Sigmoid colon (tissue), 7 donors: ENCODE measurements around the gene SLC4A1AP. TPM values are rescaled to one million over a fixed set of nuclear protein-coding genes. Genes with fewer than 3 reads are reported as not detected.

Source experiments
- DNase-seq: peaks from one replicate; pipeline ENCODE4 v3.0.0-alpha.2; 2019
- H3K27ac ChIP-seq, 4 donors: fragments of 200-600 bp; sonication (generic); one replicate each; pipeline ENCODE4 v1.5.1; 2016 to 2019; ENCODE audit warnings: mild to moderate bottlenecking in 1 of 4
- H3K27me3 ChIP-seq, 3 donors: fragments of 200-600 bp; sonication (generic); one replicate each; pipeline ENCODE4 v1.5.1; 2019; ENCODE audit warnings: mild to moderate bottlenecking in 1 of 3
- H3K36me3 ChIP-seq, 4 donors: fragments of 200-600 bp; sonication (generic); one replicate each; pipeline ENCODE4 v1.5.1; 2016 to 2019
- H3K4me1 ChIP-seq, 4 donors: fragments of 200-600 bp; sonication (generic); one replicate each; pipeline ENCODE4 v1.5.1; 2017 to 2019
- H3K4me3 ChIP-seq, 4 donors: fragments of 200-600 bp; sonication (generic); one replicate each; pipeline ENCODE4 v1.5.1; 2017 to 2019; ENCODE audit warnings: mild to moderate bottlenecking in 2 of 4, moderate library complexity in 1 of 4
- H3K9me3 ChIP-seq, 4 donors: fragments of 200-600 bp in 3 of 4; sonication (generic) in 3 of 4; one replicate each; pipeline versions ENCODE4 v1.5.1 to v1.6.1; 2013 to 2019
- CTCF ChIP-seq, 4 experiments: fragments of 450-650 bp in 3 of 4; fragments of 200-600 bp in 1 of 4; IDR thresholded peaks; one replicate each; pipeline ENCODE4 v1.5.1; 2016 to 2019; ENCODE audit warnings: antibody characterized with exemption in 4 of 4, mild to moderate bottlenecking in 3 of 4, moderate library complexity in 2 of 4
- EP300 ChIP-seq, 4 donors: sonication (generic); formaldehyde crosslinking; IDR thresholded peaks; one replicate each; pipeline ENCODE4 v1.6.1; 2017; ENCODE audit warnings: antibody characterized with exemption in 4 of 4
- POLR2A ChIP-seq, 2 donors: fragments of 450-650 bp; IDR thresholded peaks; one replicate each; pipeline ENCODE4 v1.6.1; 2016; ENCODE audit warnings: antibody characterized with exemption in 2 of 2, mild to moderate bottlenecking in 2 of 2, moderate library complexity in 2 of 2
- POLR2AphosphoS5 ChIP-seq, 4 donors: sonication (generic); formaldehyde crosslinking; IDR thresholded peaks; one replicate each; pipeline ENCODE4 v1.6.1; 2017; ENCODE audit warnings: antibody characterized with exemption in 4 of 4
- WGBS, 2 donors: extraction: QIAGEN DNeasy Blood & Tissue Kit; methylation state at CpG; one replicate each; pipeline ENCODE4 v1.1.7; 2013; 5-methylcytosine and 5-hydroxymethylcytosine counted together
- intact Hi-C: fragments of 100-400 bp; cut with DNase I; formaldehyde crosslinking; loops from one replicate; pipeline ENCODE4 v1.15.1; 2023
- polyA plus RNA-seq, 3 donors: library from polyadenylated mRNA; stranded (reverse); fragments of 200-250 nt; gene quantifications; one replicate each; pipeline ENCODE4 v1.2.3, GENCODE V29; 2013
- total RNA-seq, 4 donors: library from RNA; depleted of rRNA; stranded (reverse); fragments of >200 nt; gene quantifications; one replicate each; pipeline ENCODE4 v1.1.0, GENCODE V29; 2016
- donor health status: healthy with polysubstance abuse.
- donor health status: Bipolar disorder and iron deficiency.
- donor health status: healthy.

Gene SLC4A1AP
- total and polyA plus RNA-seq, 7 donors, result 10.2 to 21.4 (median 16.0) TPM

DNA sequence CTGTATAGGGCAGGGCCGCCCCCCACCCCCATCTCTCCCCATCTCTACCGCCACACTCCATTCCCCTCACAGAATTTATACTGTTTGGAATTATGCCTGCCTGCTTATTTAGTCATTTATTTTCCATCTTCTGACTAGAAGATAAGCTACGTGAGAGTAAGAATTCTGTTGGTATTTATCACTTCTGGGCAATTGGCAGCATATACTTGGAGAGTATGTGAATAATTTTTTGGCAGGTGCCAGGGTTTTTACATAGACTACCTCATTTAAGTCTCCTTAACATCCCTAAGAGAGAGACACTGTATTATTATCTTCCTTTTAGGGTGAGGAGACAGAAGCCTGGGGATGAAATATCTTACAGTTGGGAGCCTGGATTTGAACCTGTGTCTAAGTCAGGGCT, 45.0 kb downstream of the SLC4A1AP start:
- H3K36me3 ChIP-seq, result no peaks in the 10 kb centered on the region
- peak overlapping the region; percentile 25 to 88 (median 67) for H3K27ac ChIP-seq
- H3K9me3 ChIP-seq, result no peaks in the 10 kb centered on the region
- 85 to 90% methylated on average over 3 of the region's 3 CpGs for WGBS, 2 donors
- H3K4me1 ChIP-seq, result peaks cover 0 to 31% (median 16%) of the 10 kb centered on the region in 4 donors
- no peak overlapping the region for H3K4me3 ChIP-seq
- no peak for DNase-seq
- TF ChIP-seq POLR2AphosphoS5 (IDR thresholded peaks at IDR 0.05), result no peak
- no peak for TF ChIP-seq POLR2A (IDR thresholded peaks at IDR 0.05)
- no peak for TF ChIP-seq EP300 (IDR thresholded peaks at IDR 0.05)
- no peak for TF ChIP-seq CTCF (IDR thresholded peaks at IDR 0.05)
- no peaks in the 10 kb centered on the region for H3K27me3 ChIP-seq
- intact Hi-C loops, result loop anchor here (5.0 kb wide), 1 partner anchor 689 kb away; no protein-coding TSS in a partner anchor

DNA sequence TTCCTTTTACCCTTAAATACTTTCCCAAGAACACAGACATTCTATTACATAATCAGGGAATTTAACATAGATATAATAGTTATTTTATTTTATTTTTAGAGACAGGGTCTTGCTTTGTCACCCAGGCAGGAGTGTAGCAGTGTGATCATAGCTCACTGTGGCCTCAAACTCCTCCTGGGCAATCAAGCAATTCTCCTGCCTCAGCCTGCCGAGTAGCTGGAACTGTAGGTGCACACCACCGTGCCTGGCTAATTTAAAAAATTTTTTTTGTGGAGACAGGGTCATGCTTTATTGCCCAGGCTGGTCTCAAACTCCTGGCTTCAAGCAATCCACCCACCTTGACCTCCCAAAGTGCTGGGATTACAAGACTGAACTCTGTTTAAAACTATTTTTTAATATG, 45.6 kb downstream of the SLC4A1AP start:
- intact Hi-C loops, result loop anchor here (5.0 kb wide), 1 partner anchor 688 kb away; no protein-coding TSS in a partner anchor
- Histone ChIP-seq H3K4me3 (no peak overlapping the region), H3K27ac (peak overlapping the region in 2 of 4 donors; percentile 85 to 88), H3K36me3 (no peaks in the 10 kb centered on the region), H3K4me1 (peaks cover 0 to 26% (median 16%) of the 10 kb centered on the region in 4 donors), H3K27me3 (no peaks in the 10 kb centered on the region), H3K9me3 (no peaks in the 10 kb centered on the region)
- WGBS, 2 donors, result 56 to 68% methylated on average over 2 of the region's 2 CpGs
- DNase-seq, result no peak
- TF ChIP-seq POLR2A (IDR thresholded peaks at IDR 0.05), result no peak
- TF ChIP-seq CTCF (IDR thresholded peaks at IDR 0.05), result no peak
- TF ChIP-seq POLR2AphosphoS5 (IDR thresholded peaks at IDR 0.05), result no peak
- TF ChIP-seq EP300 (IDR thresholded peaks at IDR 0.05), result no peak

DNA sequence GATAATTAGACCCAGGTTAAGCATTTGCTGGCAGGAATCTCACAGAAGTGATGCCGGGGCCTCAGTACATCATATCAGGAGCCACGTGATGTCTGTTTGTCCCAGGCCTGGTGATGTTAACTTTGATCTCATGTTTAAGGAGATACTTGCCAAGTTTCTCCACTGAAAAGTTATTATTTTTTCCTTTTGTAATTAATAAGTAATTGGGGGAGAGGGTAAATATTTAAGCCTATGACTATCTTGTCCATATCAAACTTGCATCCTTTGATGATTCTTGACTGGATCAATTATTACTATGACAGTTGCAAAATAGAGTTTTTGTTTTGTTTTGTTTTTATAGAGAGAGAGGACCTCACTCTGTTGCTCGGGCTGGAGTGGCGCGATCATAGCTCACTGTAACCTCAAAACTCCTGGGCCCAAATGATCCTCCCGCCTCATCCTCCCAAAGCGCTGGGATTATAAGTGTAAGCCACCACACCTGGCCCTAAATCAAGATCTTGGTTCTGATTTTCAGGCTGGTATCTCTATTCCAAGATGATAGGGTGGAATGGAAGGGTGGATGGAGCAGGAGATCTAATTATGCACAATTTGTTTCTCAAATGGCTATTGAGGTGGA, 46.4 kb downstream of the SLC4A1AP start:
- Histone ChIP-seq H3K27me3 (no peaks in the 10 kb centered on the region), H3K36me3 (no peaks in the 10 kb centered on the region), H3K9me3 (no peaks in the 10 kb centered on the region), H3K4me1 (peaks cover 0 to 28% (median 19%) of the 10 kb centered on the region in 4 donors), H3K27ac (peak overlapping the region in 1 of 4 donors; percentile 88), H3K4me3 (no peak overlapping the region)
- intact Hi-C loops, result loop anchor here (5.0 kb wide), 1 partner anchor 687 kb away; no protein-coding TSS in a partner anchor
- DNase-seq, result no peak
- 92 to 93% methylated on average over 7 of the region's 7 CpGs for WGBS, 2 donors
- TF ChIP-seq EP300 (IDR thresholded peaks at IDR 0.05), result no peak
- no peak for TF ChIP-seq CTCF (IDR thresholded peaks at IDR 0.05)

DNA sequence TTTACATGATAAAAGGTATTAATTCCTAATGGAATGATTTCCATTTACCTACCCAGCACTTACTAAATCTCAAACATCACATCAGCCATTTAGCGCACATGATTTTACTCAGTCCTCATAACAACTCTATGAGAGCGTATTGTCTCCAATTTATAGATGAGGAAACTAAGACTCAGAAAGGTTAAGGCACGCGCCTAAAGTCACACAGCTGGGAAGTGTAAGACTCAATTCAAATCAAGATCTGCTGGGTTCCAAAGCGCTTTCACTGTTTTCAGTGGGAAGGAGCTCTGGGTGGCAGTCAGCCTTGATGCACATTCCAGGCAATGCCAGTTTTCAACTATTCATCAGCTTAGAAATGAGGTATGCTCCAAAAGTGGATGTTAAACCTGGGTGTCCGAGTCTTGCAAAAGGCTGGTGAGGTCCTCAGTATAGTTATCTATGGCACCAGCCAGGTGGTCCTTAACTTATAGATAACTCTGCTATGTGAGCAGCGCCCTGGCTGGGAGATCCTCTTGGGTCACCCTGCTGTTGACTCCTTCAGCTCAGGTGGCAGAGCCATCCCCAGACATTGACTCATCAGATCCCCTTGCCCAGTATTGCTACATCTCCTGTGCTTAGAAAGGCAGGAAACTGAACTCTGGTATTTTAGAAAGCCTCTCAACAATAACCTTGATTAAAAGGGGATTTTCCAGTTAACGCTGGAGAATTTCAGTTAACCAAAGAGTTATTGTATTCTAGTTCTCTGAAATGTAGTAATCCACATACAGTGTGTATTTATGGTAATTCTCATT, 47.1 kb downstream of the SLC4A1AP start:
- intact Hi-C loops, result no loop called here
- no peak overlapping the region for H3K27ac ChIP-seq

More for the DNA sequence above, 47.1 kb downstream of the SLC4A1AP start:
- WGBS, 2 donors, result 92 to 94% methylated on average over 8 of the region's 8 CpGs
- Histone ChIP-seq H3K9me3 (no peaks in the 10 kb centered on the region), H3K27me3 (no peaks in the 10 kb centered on the region), H3K4me3 (no peak overlapping the region), H3K36me3 (no peaks in the 10 kb centered on the region), H3K4me1 (peaks cover 0 to 32% (median 23%) of the 10 kb centered on the region in 4 donors)
- TF ChIP-seq POLR2A (IDR thresholded peaks at IDR 0.05) (no peak), POLR2AphosphoS5 (IDR thresholded peaks at IDR 0.05) (no peak), EP300 (IDR thresholded peaks at IDR 0.05) (no peak), CTCF (IDR thresholded peaks at IDR 0.05) (no peak)
- DNase-seq, result no peak
